Endothelial cell of umbilical vein (primary cell): ENCODE data around the gene CALD1. TPM values are rescaled to one million over a fixed set of nuclear protein-coding genes. Genes with fewer than 3 reads are reported as not detected.
A peak's percentile ranks its signal among the peaks of the same experiment; 100 is the strongest.

Experiments used
- BruUV-seq: library from RNA; stranded (reverse); fragments of 400-500 nt; replicated peaks from 2 replicates; lab custom pipeline; 2021; lab: Mats Ljungman, UMichigan
- CTCF ChIA-PET: fragments of 300-600, 350-600 bp; sonication (Branson Sonifier 250); formaldehyde crosslinking; loops from one replicate; lab custom pipeline; 2021; ENCODE audit warnings: antibody characterized with exemption, inconsistent platforms; lab: Charles Lee
- POLR2A ChIA-PET: fragments of 300-600, 350-600 bp; sonication (Branson Sonifier 250); formaldehyde crosslinking; loops from one replicate; lab custom pipeline; 2021; ENCODE audit warnings: antibody characterized with exemption, inconsistent platforms; lab: Charles Lee
- DNase-seq: peaks from one replicate; pipeline ENCODE4 v3.0.0-alpha.2; 2011; ENCODE audit warnings: low read depth, low spot score
- FAIRE-seq: peaks from 2 replicates; lab custom pipeline; 2011; peaks lifted over from hg19 to GRCh38; lab: Jason Lieb, UNC
- H2AFZ ChIP-seq: 2 replicates; pipeline ENCODE4 v1.6.0; 2012; ENCODE audit warnings: low read depth, low read length, control low read depth, inconsistent platforms
- H3K27ac ChIP-seq: 2 replicates; pipeline ENCODE4 v1.5.1; 2011; ENCODE audit warnings: low read depth, mild to moderate bottlenecking, control low read depth, low read length, moderate library complexity; ENCODE audit not compliant: insufficient read depth
- H3K27me3 ChIP-seq, 2 experiments: 2 replicates each; pipeline versions ENCODE4 v1.6.0 to v1.6.1; 2011; ENCODE audit warnings: low read length in 2 of 2, mixed read lengths in 1 of 2; ENCODE audit not compliant: control insufficient read depth in 2 of 2, insufficient read depth in 2 of 2
- H3K36me3 ChIP-seq, 2 experiments: 2 replicates in 1 of 2; 3 replicates in 1 of 2; pipeline ENCODE4 v1.5.1; 2011; ENCODE audit warnings: low read length in 2 of 2, mild to moderate bottlenecking in 1 of 2, moderate library complexity in 1 of 2; ENCODE audit not compliant: control insufficient read depth in 2 of 2, insufficient read depth in 2 of 2; ENCODE audit errors: extremely low read depth in 1 of 2
- H3K4me1 ChIP-seq: 3 replicates; pipeline ENCODE4 v1.5.1; 2011; ENCODE audit warnings: mild to moderate bottlenecking, low read length; ENCODE audit not compliant: control insufficient read depth, insufficient read depth; ENCODE audit errors: extremely low read depth
- H3K4me2 ChIP-seq: 2 replicates; pipeline ENCODE4 v1.6.1; 2011; ENCODE audit warnings: low read length, control low read depth, mixed read lengths; ENCODE audit not compliant: insufficient read depth
- H3K4me3 ChIP-seq, 3 experiments: fragments of 200-600 bp in 1 of 3; sonication (generic), shearing (Covaris generic) in 1 of 3; replicated peaks in 1 of 3; 2 replicates each; pipeline ENCODE4 v1.5.1; 2011 to 2016; ENCODE audit warnings: control low read depth in 3 of 3, low read length in 3 of 3, mild to moderate bottlenecking in 2 of 3, inconsistent platforms in 1 of 3, low read depth in 1 of 3, moderate library complexity in 1 of 3; ENCODE audit not compliant: insufficient read depth in 1 of 3
- H3K79me2 ChIP-seq: 2 replicates; pipeline ENCODE4 v1.6.0; 2012; ENCODE audit warnings: low read length, inconsistent platforms; ENCODE audit not compliant: control insufficient read depth, insufficient read depth
- H3K9ac ChIP-seq: replicated peaks from 2 replicates; pipeline ENCODE3; 2011; ENCODE audit warnings: low read length, control low read depth; ENCODE audit not compliant: insufficient read depth; ENCODE audit errors: extremely low read depth
- H3K9me1 ChIP-seq: replicated peaks from 3 replicates; pipeline ENCODE4 v1.6.0; 2011; ENCODE audit warnings: mild to moderate bottlenecking, low read length; ENCODE audit not compliant: control insufficient read depth, insufficient read depth; ENCODE audit errors: extremely low read depth
- H3K9me3 ChIP-seq: replicated peaks from 2 replicates; pipeline ENCODE4 v1.5.1; 2012; ENCODE audit warnings: low read length, inconsistent platforms; ENCODE audit not compliant: control insufficient read depth, insufficient read depth
- H4K20me1 ChIP-seq: replicated peaks from 2 replicates; pipeline ENCODE3; 2011; ENCODE audit warnings: mild to moderate bottlenecking, low read length; ENCODE audit not compliant: control insufficient read depth, insufficient read depth; ENCODE audit errors: extremely low read depth
- CTCF ChIP-seq, 2 donors: IDR thresholded peaks; 1 replicate in 1 of 2; 2 replicates in 1 of 2; pipeline ENCODE4 v1.5.1; 2011; ENCODE audit warnings: low read length in 2 of 2, mild to moderate bottlenecking in 2 of 2, moderate library complexity in 2 of 2, control low read depth in 1 of 2, inconsistent platforms in 1 of 2, low read depth in 1 of 2; ENCODE audit not compliant: insufficient read depth in 1 of 2; ENCODE audit errors: extremely low read depth in 1 of 2
- EZH2 ChIP-seq: IDR thresholded peaks from 2 replicates; pipeline ENCODE4 v1.6.1; 2012; ENCODE audit warnings: borderline replicate concordance, low read depth, mild to moderate bottlenecking, moderate library complexity, low read length, inconsistent platforms; ENCODE audit not compliant: severe bottlenecking
- FOS ChIP-seq: IDR thresholded peaks from 2 replicates; pipeline ENCODE4 v1.6.1; 2011; ENCODE audit warnings: mild to moderate bottlenecking, low read length, moderate library complexity, borderline replicate concordance; ENCODE audit not compliant: insufficient read depth
- GATA2 ChIP-seq: IDR thresholded peaks from 2 replicates; pipeline ENCODE4 v1.7.0; 2011; ENCODE audit warnings: low read depth, mild to moderate bottlenecking, moderate library complexity, mixed read lengths, low read length; ENCODE audit not compliant: insufficient read length, insufficient read depth
- JUN ChIP-seq: IDR thresholded peaks from 2 replicates; pipeline ENCODE4 v1.6.1; 2011; ENCODE audit warnings: borderline replicate concordance, low read depth; ENCODE audit not compliant: insufficient read length, insufficient read depth
- MAX ChIP-seq: IDR thresholded peaks from 2 replicates; pipeline ENCODE4 v1.6.1; 2011; ENCODE audit not compliant: insufficient read depth, insufficient read length
- MYC ChIP-seq: IDR thresholded peaks from one replicate; pipeline ENCODE4 v1.6.1; 2011; ENCODE audit warnings: mild to moderate bottlenecking, low read depth, low read length
- POLR2A ChIP-seq: IDR thresholded peaks from 2 replicates; pipeline ENCODE4 v1.6.1; 2012; ENCODE audit warnings: low read depth, mild to moderate bottlenecking, control low read depth, low read length
- POLR2AphosphoS5 ChIP-seq: IDR thresholded peaks from 2 replicates; pipeline ENCODE4 v1.6.1; 2012; ENCODE audit warnings: low read depth, mild to moderate bottlenecking, control low read depth, low read length, moderate library complexity; ENCODE audit not compliant: insufficient read depth
- dilution Hi-C: fragments of 300-500 bp; cut with MboI; formaldehyde crosslinking; loops from one replicate; pipeline ENCODE4 v1.15.0; 2019; ENCODE audit warnings: low sequenced_read_pairs; ENCODE audit not compliant: extremely low pct_ligation_motif_present
- intact Hi-C: fragments of 100-400 bp; cut with micrococcal nuclease; formaldehyde crosslinking; loops from one replicate; pipeline ENCODE4 v1.10.0; 2022
- polyA plus RNA-seq, 4 experiments: library from polyadenylated mRNA; depleted of rRNA in 3 of 4; stranded (reverse) in 3 of 4; unstranded in 1 of 4; fragments of >200 nt; gene quantifications; 2 replicates each; pipeline versions ENCODE4 v1.2.1 to v1.2.3, GENCODE V29; 2011 to 2012; ENCODE audit warnings: missing spikeins in 1 of 4
- total RNA-seq: library from RNA; stranded (reverse); gene quantifications from 2 replicates; pipeline ENCODE4 v1.2.3, GENCODE V29; 2021

The CALD1 gene
- total and polyA plus RNA-seq, 2 donors (not counting 3 experiments of a cell fraction or from before 2014, with no cell fraction given): 136 to 307 TPM

GRCh38 chr7:134777908-134778580 lies 1.4 kb upstream of the CALD1 start:
- BruUV-seq: no TSS peak
- H4K20me1 ChIP-seq: no peaks in the 10 kb centered on the region
- CTCF ChIA-PET: no interaction called here
- DNase-seq (peak; percentile 47), FAIRE-seq (peak; percentile 50)
- peaks cover 35% of the 10 kb centered on the region for H3K79me2 ChIP-seq
- H3K36me3 ChIP-seq: peaks cover 3 to 4% of the 10 kb centered on the region in 2 experiments
- H3K9ac ChIP-seq: peak overlapping the region; percentile 70
- H3K27ac ChIP-seq: peak overlapping the region; percentile 92
- H3K4me1 ChIP-seq: peaks cover 43% of the 10 kb centered on the region
- H3K4me2 ChIP-seq: peak overlapping the region; percentile 94
- no peaks in the 10 kb centered on the region for H3K27me3 ChIP-seq
- no peaks in the 10 kb centered on the region for H3K9me3 ChIP-seq
- intact Hi-C loops: loop anchor here (2.0 kb wide), 4 partner anchors 27 to 165 kb away; no protein-coding TSS in a partner anchor
- POLR2A ChIA-PET: no interaction called here
- peak overlapping the region in 1 of 3 experiments; percentile 35 for H3K4me3 ChIP-seq
- dilution Hi-C loops: no loop called here
- no peaks in the 10 kb centered on the region for H3K9me1 ChIP-seq
- TF ChIP-seq FOS (no peak), CTCF (IDR thresholded peaks at IDR 0.05; ENCODE audit: extremely low read depth in 1 of 2, insufficient read depth in 1 of 2, low read depth in 1 of 2, low read length in 2 of 2) (no peak), MYC (no peak), EZH2 (no peak), JUN (no peak), MAX (no peak), POLR2A (no peak), POLR2AphosphoS5 (no peak), GATA2 (no peak)
- peak overlapping the region; percentile 93 for H2AFZ ChIP-seq
